SU-DHL-6 (cell line): Measurements from ENCODE around the gene MAP3K4.

Experiments used
- H2AFZ ChIP-seq: fragments of 200-600 bp; sonication (generic); 2 replicates; pipeline ENCODE4 v1.6.1; 2014; ENCODE audit warnings: low read depth, mild to moderate bottlenecking, moderate library complexity, mixed read lengths, antibody characterized with exemption, low read length; ENCODE audit not compliant: severe bottlenecking
- H3F3A ChIP-seq: fragments of 200-600 bp; shearing (Covaris generic); 2 replicates; pipeline ENCODE4 v1.6.0; 2016; ENCODE audit warnings: antibody characterized with exemption, mild to moderate bottlenecking; ENCODE audit not compliant: insufficient read depth
- H3K27ac ChIP-seq: fragments of 200-600 bp; sonication (generic); 2 replicates; pipeline ENCODE4 v1.5.1; 2016; ENCODE audit warnings: low read depth, mild to moderate bottlenecking, low read length, moderate library complexity, mixed read lengths
- H3K27me3 ChIP-seq: fragments of 200-600 bp; sonication (generic), shearing (Covaris generic); 2 replicates; pipeline ENCODE4 v1.6.0; 2014; ENCODE audit warnings: mild to moderate bottlenecking, low read length
- H3K36me3 ChIP-seq: fragments of 200-600 bp; sonication (generic); 2 replicates; pipeline ENCODE4 v1.6.1; 2014; ENCODE audit warnings: mild to moderate bottlenecking, low read length, mixed read lengths
- H3K4me2 ChIP-seq: fragments of 300-600, 200-600 bp; shearing (Covaris generic), sonication (generic); 2 replicates; pipeline ENCODE4 v1.6.0; 2014; ENCODE audit warnings: low read length, low read depth, mild to moderate bottlenecking; ENCODE audit not compliant: poor library complexity, severe bottlenecking
- H3K4me3 ChIP-seq: fragments of 200-600 bp; sonication (generic); 2 replicates; pipeline ENCODE4 v1.5.1; 2014; ENCODE audit warnings: antibody characterized with exemption, low read length, mild to moderate bottlenecking, mixed read lengths; ENCODE audit not compliant: insufficient read depth, poor library complexity, severe bottlenecking
- H3K79me2 ChIP-seq: fragments of 200-600 bp; sonication (generic); 2 replicates; pipeline ENCODE4 v1.6.1; 2014; ENCODE audit warnings: mild to moderate bottlenecking, low read length, moderate library complexity; ENCODE audit not compliant: insufficient read depth
- H3K9ac ChIP-seq: fragments of 200-600 bp; sonication (generic); 2 replicates; pipeline ENCODE4 v1.7.0; 2014; ENCODE audit warnings: mild to moderate bottlenecking, low read length
- H3K9me2 ChIP-seq: fragments of 200-600 bp; sonication (generic); replicated peaks from 2 replicates; pipeline ENCODE4 v1.6.1; 2014; ENCODE audit warnings: low read length; ENCODE audit not compliant: insufficient read depth
- H3K9me3 ChIP-seq: fragments of 200-600 bp; sonication (generic); 2 replicates; pipeline ENCODE4 v1.6.1; 2014; ENCODE audit warnings: low read length, mixed read lengths; ENCODE audit not compliant: insufficient read depth
- H4K20me1 ChIP-seq: fragments of 200-600 bp; sonication (generic); 2 replicates; pipeline ENCODE4 v1.6.1; 2014; ENCODE audit warnings: low read depth, mild to moderate bottlenecking, antibody characterized with exemption, low read length, moderate library complexity, mixed read lengths
- EZH2phosphoT487 ChIP-seq: fragments of 200-600 bp; sonication (generic), shearing (Covaris generic); conservative IDR thresholded peaks from 2 replicates; pipeline ENCODE4 v1.6.1; 2018; ENCODE audit warnings: mild to moderate bottlenecking, antibody characterized with exemption, low read length, moderate library complexity, mixed read lengths
- TF ChIP-seq, protein P1 (sequence below): fragments of 200-600 bp; sonication (generic); IDR thresholded peaks from one replicate; pipeline ENCODE4 v1.5.1; 2017; ENCODE audit warnings: antibody characterized with exemption, mild to moderate bottlenecking, low read length, moderate library complexity; ENCODE audit not compliant: insufficient read depth, poor library complexity, severe bottlenecking

Gene MAP3K4

DNA sequence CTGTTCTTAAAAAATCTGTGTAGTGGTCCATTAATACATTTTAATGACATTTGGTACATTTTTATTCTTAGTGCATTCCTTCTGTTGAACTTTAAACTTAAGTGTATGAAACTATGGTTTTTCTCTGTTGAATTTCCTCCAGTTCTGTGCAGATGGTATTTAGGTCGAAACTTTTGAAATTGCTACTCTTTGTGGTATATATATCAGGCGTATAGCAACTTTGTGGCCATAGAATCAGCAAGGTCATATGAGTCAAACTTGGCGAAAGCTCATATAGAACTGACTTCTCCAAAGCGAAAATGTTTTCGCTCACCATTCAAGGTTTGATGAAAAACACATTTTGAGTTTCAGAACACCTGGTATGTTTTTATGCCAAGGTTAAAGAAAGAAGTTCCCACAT, 93.7 kb downstream of the MAP3K4 start:
- Histone ChIP-seq H3F3A (no peaks in the 10 kb centered on the region), H2AFZ (no peak overlapping the region), H3K9ac (no peak overlapping the region), H3K79me2 (no peaks in the 10 kb centered on the region), H4K20me1 (no peaks in the 10 kb centered on the region), H3K9me2 (no peaks in the 10 kb centered on the region), H3K4me2 (no peak overlapping the region), H3K9me3 (no peaks in the 10 kb centered on the region), H3K27ac (no peak overlapping the region), H3K27me3 (no peaks in the 10 kb centered on the region), H3K4me3 (no peak overlapping the region), H3K36me3 (peaks cover 9% of the 10 kb centered on the region; the same call in 1 of the 2 replicates)
- no peak for TF ChIP-seq EZH2phosphoT487
- TF ChIP-seq, protein P1, sequence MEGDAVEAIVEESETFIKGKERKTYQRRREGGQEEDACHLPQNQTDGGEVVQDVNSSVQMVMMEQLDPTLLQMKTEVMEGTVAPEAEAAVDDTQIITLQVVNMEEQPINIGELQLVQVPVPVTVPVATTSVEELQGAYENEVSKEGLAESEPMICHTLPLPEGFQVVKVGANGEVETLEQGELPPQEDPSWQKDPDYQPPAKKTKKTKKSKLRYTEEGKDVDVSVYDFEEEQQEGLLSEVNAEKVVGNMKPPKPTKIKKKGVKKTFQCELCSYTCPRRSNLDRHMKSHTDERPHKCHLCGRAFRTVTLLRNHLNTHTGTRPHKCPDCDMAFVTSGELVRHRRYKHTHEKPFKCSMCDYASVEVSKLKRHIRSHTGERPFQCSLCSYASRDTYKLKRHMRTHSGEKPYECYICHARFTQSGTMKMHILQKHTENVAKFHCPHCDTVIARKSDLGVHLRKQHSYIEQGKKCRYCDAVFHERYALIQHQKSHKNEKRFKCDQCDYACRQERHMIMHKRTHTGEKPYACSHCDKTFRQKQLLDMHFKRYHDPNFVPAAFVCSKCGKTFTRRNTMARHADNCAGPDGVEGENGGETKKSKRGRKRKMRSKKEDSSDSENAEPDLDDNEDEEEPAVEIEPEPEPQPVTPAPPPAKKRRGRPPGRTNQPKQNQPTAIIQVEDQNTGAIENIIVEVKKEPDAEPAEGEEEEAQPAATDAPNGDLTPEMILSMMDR, result no peak

DNA sequence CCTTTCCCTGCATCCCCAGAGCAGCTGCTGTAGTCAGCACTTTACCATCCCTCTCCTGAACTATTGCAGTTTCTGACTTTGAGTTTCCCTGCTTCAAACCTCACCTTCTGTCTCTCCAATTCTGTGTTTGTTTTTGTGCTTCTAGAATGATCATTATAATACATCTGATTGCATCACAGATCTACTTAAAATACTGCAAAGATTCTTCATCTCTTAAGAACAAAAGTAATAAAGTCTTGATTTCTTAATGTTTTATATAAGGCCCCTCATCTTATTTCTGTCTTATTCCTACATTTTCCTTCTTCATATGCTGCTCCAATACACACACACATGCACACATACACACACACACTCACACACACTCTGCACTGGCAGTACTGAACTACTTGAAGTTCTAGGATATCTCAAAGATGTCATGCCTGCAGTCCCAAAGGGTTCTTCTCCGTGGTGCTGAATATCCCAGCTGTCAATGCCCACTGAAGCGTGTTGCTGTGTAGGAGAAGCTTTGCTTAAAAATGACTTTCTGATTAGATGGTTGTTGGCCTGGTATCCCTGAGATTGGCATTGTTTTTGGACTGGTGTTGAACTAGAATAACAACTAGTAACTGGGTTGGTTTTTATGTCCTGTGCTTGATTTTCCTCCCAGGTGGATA, 97.2 kb downstream of the MAP3K4 start:
- Histone ChIP-seq H3K9me2 (no peaks in the 10 kb centered on the region), H3K27me3 (no peaks in the 10 kb centered on the region), H3K4me2 (no peak overlapping the region), H3F3A (no peaks in the 10 kb centered on the region), H3K36me3 (peaks cover 14% of the 10 kb centered on the region; the same call in 1 of the 2 replicates), H3K9me3 (no peaks in the 10 kb centered on the region), H2AFZ (no peak overlapping the region), H4K20me1 (no peaks in the 10 kb centered on the region), H3K79me2 (no peaks in the 10 kb centered on the region), H3K4me3 (no peak overlapping the region), H3K9ac (no peak overlapping the region), H3K27ac (no peak overlapping the region)
- TF ChIP-seq EZH2phosphoT487, result no peak
- TF ChIP-seq, protein P1, result no peak

DNA sequence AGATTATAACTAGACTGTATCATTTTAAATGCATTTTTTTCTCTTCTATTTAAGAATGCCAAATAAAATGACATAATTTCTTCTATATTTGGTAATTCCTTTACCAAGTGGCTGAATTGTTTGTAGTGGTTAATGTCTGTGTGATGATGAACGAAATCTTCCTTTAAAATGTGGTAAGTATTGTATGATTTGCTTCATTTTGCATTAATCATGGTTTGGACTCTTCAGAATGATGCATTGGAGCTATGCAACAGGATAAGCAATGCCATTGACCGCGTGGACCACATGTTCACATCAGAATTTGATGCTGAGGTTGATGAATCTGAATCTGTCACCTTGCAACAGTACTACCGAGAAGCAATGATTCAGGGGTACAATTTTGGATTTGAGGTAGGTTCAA, 99.6 kb downstream of the MAP3K4 start:
- H3K27ac ChIP-seq, result no peak overlapping the region
- no peaks in the 10 kb centered on the region for H3K79me2 ChIP-seq
- H3K9ac ChIP-seq, result no peak overlapping the region
- no peak overlapping the region for H3K4me3 ChIP-seq
- H3K9me3 ChIP-seq, result no peaks in the 10 kb centered on the region
- H3K27me3 ChIP-seq, result no peaks in the 10 kb centered on the region
- no peak overlapping the region for H2AFZ ChIP-seq
- peaks cover 17% of the 10 kb centered on the region for H3K36me3 ChIP-seq
- H3K9me2 ChIP-seq, result no peaks in the 10 kb centered on the region
- no peaks in the 10 kb centered on the region for H3F3A ChIP-seq
- no peak overlapping the region for H3K4me2 ChIP-seq
- TF ChIP-seq EZH2phosphoT487, result no peak
- TF ChIP-seq, protein P1, result no peak
- H4K20me1 ChIP-seq, result no peaks in the 10 kb centered on the region
